H4 (cell line): ENCODE data around the gene RFNG. TPM values are rescaled to one million over a fixed set of nuclear protein-coding genes. Genes with fewer than 3 reads are reported as not detected.

ENCODE experiments used
- DNase-seq: peaks from one replicate; pipeline ENCODE4 v3.0.0-alpha.2; 2015; ENCODE audit warnings: low spot score
- total RNA-seq: library from RNA; depleted of rRNA; stranded (reverse); fragments of >200 nt; shearing (Covaris generic); gene quantifications from 2 replicates; pipeline ENCODE4 v1.2.3, GENCODE V29; 2014

Gene RFNG
- total RNA-seq, 1 experiment from 2014 or later, result 9.9 TPM

DNA sequence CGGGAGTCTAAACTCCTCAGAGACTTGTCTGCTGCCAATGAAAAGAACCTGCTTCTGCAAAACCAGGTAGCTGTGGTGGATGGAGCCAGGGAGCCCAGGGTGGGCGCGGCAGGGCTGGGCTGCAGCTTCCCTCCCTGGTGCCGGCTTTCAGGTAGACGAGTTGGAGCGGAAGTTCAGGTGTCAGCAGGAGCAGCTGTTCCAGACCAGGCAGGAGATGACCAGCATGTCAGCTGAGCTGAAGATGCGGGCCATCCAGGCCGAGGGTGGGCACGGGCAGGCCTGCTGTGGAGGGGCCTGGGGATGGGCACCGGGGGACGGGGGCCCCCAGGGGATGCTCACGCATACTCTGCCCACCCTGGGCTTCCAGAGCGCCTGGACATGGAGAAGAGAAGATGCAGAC lies 23.4 kb downstream of the RFNG start:
- DNase-seq, result no peak

DNA sequence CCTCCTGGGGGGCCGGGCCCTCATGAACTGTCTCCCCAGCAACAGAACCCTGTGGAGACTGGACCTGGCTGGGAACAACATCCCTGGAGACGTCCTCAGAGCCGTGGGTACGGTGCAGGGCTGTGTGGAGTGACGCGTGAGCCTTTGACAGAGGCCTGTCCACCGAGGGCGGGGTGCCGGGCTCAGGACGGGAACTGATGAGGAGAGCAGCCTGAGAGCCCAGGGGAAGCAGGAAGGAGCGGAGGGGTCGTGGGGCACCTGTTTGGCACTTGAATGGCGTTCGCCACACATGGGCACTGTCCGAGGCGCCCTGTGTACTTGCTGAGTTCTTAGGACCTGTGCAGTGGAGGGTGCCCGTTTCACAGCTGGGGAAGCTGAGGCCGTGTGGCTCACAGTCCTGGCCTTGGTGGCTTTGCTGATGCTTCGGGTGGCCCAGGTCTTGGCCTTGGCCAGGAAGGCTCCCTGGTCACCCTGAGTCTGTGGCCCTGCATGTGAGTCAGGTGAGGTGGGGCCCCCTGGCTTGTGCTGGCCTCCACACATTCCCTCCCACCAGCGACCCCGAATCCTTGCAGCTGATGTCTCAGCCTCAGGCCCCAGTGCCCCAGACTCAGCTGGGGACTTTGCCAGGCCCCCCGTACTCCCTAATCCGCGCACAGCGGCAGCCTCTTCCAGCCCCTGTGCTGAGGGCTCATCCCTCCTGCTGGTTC lies 26.1 kb downstream of the RFNG start:
- no peak for DNase-seq

DNA sequence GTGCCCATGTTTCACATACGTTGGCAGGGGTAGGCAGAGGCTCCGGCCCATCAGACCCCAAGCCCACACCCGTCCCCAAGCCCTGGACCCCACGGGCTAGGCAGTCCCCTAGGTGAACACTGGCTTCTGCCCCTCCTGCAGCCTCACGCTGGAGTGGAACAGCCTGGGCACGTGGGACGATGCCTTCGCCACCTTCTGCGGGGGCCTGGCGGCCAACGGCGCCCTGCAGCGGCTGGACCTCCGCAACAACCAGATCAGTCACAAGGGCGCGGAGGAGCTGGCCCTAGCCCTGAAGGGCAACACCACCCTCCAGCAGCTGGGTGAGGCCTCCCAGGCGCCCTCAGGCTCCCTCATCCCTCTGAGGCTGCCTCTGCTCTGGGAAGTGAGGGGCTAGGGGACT lies 26.8 kb downstream of the RFNG start:
- DNase-seq, result no peak

DNA sequence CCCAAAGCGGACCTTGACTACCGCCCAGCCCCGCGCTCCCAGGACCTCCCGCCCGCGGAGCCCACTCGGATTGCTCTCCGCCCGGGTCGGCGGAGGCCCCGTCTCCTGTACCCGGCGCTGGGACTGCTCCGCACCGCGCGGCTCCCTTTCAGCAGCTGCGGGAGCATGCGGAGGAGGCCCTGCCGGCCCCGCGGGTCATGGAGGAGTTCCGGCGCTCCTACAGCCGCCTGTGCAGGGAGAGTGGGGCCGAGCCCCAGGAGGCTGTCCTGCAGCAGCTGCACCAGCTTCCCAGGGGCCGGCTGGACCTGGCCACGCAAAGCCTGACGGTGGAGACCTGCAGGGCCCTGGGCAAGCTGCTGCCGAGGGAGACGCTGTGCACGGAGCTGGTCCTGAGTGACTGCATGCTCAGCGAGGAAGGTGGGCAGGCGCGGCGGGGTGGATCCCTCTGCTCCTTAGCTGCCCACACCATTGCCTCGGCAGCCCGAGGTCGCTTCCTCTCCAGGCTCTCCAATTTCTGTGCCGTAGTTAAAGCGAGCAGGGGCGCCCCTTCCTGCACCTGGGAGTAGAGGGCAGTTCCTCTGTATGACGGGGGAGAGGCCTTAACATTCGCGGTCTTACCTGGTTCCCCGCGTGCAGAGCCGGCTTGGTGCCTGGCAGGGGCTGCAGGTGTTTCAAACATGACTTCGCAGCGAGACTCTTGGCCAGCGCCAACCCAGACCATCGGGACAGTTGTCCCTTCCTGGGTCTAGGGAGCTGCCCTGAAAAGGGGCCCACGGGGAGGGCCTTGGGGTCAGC lies 28.0 kb downstream of the RFNG start:
- DNase-seq, result no peak

DNA sequence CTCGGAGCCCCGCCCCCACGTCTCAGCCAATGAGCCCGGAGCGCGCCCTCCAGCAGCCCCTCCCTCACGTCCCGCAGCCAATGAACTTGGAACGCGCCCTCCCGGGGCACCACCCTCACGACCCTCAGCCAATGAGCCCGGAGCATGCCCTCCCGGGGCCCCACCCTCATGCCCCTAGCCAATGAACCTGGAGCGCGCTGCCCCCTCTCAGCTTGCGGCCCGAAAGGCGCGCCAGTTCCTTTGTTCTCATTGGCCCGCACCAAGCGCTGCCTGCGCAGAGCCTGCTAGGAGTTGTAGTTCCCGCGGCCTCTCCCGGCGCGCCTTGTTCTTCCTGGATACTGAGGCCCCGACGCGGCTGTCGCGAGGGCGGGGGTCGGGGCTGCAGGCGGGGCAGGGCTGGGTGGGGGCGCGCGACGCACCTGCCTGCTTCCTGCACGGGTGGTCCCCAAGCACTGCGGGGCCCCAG lies 28.6 kb downstream of the RFNG start, which contains the start of gene LRRC45:
TSS of gene LRRC45 (plus strand) at position 325 of the 466 bp plus-strand sequence. CDS start 339 bp downstream, outside the sequence.
- DNase-seq, result peak; percentile 99

DNA sequence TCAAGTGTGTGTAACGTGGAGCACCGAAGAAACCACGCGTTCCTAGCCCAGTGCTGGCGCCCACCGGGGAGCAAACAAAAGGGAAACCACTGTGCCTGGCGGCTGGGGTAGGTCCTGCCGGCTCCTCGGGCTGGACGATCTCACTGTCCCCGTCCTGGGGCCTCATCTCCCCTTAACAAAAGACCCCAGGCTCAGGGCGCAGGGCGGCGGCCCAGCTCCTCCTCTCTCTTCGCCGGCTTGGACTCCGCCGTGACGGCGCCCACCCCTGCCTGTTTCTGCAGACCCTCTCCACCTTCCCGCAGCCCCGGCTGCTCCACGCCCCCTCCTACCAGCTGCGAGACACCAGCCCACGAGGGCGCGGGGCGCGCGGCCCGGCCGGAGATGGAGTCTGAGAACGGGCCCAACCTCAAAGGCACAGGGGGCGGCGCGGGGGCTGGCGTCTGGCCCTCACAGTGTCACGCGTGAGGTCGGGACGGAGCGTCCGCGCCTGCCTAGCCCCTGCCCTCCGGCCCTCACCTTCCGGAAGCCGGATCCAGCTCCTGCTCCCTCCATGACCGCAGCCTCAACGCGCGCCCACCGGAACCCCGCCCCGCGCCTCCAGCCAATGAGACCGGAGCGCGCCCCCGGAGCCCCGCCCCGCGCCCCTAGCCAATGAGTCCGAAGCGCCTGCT lies 29.2 kb downstream of the RFNG start, which contains the start of gene CENPX:
TSS of gene CENPX (minus strand) at position 569 of the 671 bp plus-strand sequence. CDS start at position 552, 17 bp downstream.
- no peak for DNase-seq

DNA sequence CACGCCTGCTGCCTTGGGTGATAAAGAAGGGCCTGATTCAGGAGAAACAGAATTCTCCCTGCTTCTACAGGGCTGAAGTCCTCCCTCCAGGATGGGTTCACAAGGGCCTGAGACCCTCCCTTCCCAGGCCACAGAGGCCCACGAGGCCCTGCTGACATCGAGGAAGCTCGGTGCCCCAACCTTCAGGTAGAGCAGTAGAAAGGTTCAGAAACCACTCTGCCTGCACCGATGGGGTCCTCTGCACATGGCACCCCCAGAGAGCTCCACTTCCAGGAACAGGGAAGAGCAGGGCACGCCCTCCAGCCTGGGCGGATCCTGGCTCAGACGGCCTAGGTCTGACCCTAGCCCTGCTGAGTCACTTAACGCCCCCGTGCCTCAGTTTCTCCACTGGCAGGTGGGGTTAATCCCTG lies 29.7 kb downstream of the RFNG start:
- no peak for DNase-seq

DNA sequence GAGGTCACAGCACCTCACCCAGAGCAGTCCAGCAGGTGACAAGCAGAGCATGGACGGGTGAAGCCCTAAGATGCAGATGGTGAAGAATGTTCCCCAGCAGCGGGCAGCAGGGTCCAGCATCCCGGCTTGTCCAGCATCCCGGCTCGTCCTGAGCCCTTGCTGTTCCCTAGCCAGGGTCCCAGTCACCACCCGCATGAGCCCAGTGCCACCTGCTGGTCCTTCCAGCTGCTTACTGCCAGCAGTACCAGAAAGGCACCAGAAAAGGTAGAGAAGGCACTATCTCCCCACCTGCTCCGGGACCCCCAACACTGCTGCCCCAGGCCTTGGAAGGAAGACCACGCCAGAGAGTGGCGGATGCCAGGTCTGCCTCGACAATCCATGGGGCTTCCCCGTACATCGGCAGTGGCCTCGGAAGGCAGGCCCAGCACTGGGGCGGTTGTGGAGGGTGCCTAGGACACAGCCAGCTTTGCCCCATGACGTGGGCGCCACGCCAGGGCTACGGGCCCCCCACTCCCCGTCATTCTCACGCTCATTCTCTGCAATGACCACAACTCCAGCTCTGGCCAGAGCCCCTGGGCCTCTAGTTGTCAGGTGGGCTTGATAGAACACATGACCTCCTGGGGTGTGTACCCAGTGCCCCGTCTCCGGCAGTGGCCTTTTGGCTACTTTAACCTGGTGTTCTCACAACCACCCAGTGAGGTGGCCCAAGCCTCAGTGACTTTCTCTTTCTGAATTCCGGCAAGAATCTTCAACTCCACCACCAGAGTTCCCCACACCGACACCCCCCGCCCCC lies 30.3 kb downstream of the RFNG start:
- DNase-seq, result peak; percentile 76

DNA sequence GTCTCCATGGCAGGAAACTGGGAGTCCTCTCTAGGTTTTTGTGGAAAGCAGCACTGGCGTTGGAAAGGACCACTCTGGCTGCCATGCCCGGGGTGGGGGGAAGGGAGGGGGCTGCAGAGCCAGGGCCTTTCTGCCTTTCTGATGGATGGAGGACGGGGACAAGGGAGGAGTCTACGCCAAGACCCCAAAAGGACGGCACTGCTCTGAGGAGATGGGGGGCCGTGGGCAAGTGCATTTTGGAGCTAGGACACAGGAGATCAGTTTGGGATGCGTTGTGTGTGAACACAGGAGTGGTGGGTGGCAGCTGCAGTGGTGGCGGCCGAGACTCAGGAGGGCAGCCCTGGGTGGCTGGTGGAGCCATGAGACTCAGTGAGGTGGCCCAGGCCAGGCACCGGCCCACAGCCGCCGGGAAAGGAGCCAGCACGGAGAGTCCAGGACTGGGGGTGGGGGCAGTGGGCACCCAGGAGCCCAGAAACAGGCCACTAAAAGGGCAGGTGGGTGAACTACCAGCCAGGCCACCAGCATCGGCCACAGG lies 31.0 kb downstream of the RFNG start:
- no peak for DNase-seq

DNA sequence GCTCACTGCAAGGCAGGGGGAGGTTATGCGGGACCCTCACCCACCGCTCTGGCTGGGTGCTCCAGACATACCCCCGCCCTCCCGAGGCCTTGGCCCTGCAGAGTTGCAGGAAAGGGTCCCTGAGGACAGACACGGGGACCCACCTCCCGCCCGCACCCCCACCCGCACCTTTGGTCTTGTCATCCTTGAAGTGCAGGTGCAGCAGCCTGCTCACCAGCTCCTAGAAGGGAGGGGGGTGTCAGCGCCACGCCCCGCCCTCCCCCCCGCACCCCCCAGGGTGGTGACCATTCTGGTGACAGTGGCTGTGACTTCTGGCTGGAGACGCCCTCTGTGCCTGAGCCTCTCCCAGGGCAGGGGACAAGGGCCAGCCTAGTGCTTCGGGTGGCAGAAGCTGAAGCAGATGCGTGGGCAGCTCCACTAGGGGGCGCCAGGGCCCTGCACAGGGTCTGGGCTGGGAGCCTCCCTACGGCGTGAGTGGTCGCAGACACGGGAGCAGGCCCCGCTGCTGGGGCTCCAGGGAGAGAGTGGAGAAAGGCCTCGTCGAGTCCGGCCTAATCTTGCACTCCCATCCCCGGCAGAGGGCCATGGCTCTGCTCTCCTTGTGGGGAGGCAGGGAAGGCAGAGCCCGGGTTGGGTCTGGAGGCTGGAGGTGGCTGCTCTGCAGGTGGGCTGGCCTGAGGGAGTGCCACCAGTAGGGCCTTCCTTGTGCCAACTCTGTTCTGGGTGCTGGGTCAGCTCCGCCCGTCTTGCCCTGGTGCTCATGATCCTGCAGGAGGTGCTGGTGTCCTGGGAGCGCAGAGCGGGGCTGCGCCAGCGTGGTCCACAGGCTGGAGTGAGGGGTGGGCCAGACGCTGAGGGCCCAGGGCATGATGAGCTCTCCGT lies 31.7 kb downstream of the RFNG start:
- no peak for DNase-seq

DNA sequence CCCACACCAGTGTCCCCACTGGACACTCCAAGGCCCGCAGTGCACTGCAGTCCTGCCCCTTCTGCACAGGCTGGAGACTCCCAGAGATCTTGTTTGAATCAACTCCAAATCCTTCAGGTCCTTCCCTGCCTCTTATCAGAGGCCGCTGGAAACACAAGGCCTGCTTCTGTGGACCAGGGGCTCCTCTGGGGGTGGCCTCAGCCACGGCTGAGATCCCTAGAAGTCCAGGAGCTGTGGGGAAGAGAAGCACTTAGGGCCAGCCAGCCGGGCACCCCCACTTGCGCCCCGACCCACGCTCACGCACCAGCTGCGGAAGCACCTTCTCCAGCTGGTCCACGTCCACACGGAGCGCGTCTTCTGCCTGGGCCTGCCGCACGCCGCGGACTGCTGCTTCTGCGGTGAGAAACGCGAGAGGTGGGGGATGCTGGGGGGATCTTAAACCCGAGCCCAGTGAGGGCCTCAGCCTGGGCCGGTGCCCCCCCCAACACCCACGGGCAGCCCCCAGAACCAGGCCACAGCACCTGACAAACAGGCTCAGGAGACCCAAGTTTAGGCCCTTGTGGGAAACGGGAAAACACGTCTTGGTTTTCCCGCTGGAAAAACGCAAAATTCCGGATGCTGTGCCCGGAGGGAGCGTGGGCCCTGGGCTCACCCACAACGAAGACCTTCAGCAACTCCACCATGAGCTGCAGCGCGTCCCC lies 32.5 kb downstream of the RFNG start:
- DNase-seq, result no peak

DNA sequence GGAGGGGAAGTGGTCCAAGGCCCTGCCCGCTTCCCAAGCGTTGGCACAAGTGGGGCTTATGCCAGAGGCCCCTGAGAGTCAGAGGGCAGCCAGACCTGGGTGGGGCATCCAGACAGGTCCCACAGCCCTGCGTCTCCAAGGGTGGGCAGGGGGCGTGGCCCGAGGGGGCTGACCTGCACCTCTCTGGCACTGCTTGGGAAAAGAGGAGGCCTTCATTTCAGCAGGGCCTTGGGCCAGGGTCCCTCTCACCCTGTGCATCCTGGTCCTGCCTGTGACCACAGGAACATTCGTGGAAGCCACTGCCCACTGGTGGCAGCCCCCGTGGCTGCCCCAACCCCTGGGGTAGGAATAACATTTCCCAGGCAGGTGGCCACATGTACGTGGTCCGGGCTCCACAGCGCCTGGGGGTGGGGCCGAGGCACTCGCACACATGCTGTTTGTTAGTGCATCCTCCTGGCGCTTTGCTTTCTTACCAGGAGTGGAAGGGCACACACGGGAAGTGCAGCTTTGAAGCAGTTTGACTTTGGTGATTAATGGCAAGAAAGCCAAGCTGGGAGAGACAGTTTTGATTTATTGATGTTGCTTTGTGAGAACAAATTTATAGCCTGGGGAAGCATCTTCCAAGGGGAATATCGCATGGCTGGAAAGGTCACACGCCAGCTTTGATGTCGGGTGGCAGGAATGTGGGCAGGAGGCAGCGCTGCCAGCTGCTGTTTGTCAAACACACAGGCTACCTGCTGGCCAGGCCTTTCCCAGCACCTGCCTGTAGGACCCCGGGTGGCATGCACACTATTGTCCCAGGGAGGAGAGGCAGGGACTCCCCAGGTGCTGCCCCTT lies 33.2 kb downstream of the RFNG start:
- DNase-seq, result no peak

DNA sequence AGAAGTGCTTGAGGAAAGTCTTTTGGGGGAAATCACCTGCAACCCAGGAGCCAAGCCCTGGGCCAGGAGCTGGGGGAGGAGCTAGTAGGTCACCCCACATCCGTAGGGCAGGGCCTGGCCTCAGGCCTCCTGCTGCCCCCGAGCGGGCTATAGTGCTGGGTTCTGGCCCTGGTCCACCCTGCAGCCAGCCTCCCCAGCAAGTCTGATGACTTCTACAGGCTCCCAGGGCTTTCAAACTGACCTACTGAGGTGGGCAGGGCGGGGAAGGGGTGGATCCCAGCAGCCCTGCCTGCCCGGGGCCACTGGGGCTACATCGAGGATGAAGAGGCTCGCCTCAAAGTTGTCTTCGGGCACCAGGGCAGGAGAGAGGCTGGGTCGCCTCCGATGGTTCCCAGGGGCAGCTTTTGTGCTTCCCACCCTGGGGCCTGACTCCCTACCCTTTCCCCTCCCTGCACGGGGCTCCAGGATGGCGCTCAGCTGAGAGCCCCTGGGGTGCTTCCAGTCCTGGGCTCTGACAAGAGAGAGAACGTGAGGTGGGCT lies 33.9 kb downstream of the RFNG start:
- DNase-seq, result no peak

DNA sequence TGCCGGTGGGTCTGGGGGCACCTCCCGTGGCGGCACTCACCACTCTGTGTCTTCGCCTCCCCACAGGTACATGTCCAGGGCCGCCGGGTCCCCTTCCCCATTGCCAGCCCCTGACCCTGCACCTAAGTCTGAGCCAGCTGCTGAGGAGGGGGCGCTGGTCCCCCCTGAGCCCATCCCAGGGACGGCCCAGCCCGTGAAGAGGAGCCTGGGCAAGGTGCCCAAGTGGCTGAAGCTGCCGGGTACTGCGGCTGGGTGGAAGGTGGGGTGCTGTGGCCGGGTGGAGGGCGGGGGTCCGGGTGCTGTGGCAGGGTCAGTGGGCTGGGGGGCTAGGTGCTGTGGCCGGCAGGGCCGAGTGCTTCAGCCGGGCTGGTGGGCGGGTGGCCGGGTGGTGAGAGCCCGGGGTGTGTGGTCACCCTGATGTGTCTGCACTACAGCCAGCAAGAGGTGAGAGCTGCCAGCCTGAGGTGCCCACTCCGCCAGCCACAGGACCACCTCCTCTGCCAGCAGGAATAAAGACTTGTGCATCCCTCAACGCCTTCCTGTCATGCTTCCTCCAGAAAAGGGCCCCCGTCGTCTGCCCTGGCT lies 34.6 kb downstream of the RFNG start:
- DNase-seq, result no peak

DNA sequence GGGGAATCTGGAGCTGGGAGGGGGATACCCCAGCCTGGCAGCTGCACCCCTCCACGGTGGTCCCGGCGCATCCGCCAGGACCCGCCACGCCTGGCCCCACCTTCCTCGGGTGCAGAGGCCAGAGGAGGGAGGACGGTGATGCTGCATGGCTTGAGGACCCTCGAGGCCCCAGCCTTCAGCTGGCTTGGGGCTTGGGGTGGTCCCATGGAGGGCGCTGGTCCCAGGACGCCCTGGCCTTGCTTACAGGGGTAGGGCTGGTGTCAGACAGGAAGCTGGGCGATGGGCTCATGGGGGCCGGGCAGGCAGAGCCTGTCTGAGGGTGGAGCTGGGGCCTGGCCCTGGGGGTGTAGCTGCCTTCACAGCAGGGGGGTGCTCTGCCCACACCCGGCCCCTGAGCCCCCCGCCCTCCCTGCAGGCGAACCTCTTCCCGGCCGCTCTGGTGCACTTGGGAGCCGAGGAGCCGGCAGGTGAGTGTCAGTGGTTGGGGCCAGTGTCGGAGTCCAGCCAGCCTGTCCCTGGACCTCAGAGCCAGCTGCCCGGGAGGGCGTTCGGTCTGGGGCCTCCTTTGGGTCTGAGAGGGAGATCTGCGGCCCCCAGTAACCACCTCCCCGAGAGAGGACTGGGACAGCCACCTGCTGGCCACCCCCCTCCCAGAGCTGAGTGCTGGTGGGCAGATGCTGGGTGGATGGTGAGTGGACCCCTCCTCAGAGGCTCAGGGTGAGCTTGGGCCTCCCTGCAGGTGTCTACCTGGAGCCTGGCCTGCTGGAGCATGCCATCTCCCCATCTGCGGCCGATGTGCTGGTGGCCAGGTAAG lies 35.3 kb downstream of the RFNG start:
- DNase-seq, result no peak

DNA sequence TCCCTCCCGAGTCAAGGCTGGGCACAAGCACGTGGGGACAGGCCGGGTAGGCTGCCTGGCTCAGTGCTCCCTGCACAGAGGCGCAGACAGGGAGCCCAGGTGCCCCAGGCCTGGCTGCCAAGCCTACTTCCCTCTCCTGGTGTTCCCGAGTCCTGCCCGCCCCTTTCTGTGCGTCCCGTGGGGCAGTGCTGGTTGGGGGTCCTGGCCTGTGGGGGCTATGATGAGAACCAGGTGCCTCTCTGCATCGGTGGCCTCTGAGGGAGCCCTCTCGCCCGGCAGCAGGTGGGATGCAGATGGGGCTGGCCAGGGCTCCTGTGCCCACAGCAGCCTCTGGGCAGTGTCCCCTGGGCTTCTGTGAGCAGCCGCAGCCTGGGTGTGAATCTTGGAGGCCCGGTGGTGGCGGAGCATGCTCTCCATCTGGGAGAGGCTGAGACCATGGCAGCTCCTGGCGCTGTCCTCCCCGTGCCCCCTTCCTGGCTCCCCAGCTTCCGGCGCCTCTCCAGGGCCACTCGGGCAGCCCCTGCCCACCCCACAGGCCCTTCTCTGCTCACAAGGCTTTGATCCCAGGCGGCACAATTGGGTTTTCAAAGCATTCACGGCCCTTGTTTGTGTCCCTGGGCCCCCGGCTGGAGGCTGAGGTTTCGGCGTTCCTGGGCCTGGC lies 36.2 kb downstream of the RFNG start:
- no peak for DNase-seq

DNA sequence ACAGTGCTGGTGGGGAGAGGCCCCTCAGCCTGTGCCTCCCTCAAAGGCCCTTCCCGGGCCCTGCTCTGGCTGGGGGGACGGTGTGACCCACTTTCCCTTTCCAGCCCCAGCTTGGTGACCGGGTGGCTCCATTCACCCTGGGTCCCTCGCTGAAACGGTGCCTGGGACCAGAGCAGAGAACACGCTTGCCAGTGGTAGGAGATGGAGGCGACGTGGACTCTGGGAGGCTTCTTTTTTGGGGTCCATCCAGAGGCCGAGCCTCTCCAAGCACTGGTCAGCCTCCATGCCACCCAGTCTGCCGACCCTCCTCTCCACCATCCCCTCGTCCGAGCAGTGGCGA lies 36.7 kb downstream of the RFNG start:
- DNase-seq, result no peak
